GM12865 (cell line): ENCODE measurements around the gene FARP2.
A peak's percentile ranks its signal among the peaks of the same experiment; 100 is the strongest.

Source experiments
- DNase-seq: peaks from one replicate; pipeline ENCODE4 v3.0.0; 2010; ENCODE audit warnings: low read depth
- H3K4me3 ChIP-seq: 2 replicates; pipeline ENCODE4 v1.5.1; 2011; ENCODE audit warnings: mild to moderate bottlenecking, low read depth, low read length, control low read depth
- TF ChIP-seq, protein P1 (sequence below): IDR thresholded peaks from 2 replicates; pipeline ENCODE4 v1.5.1; 2011; ENCODE audit warnings: low read length, control low read depth, low read depth, inconsistent platforms; ENCODE audit not compliant: insufficient read depth; ENCODE audit errors: missing control alignments

The FARP2 gene

DNA sequence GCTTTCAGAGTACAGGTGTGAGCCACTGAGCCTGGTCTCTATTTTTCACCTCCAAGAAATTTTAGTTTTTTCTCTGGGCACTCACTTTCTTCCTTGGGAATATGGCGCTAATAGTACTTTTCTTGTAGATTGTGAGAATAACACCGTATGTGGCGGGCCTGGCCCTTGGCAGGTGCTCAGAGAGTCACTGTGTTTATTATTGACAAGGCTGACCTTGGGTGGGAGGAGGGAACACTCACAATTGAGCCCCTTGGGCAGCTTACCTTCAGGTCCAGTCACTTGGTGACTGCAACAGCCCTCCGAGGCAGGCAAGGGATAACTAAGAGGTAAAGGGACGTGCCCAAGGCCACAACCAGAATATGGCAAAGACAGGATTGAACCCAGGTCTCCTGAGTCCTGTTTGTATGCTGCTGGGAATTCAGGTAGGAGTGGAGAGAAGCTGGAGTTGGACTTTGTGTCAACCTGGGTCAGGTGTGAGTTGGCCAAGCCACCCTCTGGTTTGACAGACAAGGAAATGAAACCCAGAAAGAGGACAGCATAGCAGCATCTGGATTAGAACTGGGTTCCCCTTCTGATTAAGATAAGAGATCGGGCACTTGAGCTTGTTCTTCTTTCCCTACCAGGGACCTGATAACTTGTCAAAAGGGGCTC is 155.1 kb downstream of the FARP2 start:
- no peak for DNase-seq
- TF ChIP-seq, protein P1, sequence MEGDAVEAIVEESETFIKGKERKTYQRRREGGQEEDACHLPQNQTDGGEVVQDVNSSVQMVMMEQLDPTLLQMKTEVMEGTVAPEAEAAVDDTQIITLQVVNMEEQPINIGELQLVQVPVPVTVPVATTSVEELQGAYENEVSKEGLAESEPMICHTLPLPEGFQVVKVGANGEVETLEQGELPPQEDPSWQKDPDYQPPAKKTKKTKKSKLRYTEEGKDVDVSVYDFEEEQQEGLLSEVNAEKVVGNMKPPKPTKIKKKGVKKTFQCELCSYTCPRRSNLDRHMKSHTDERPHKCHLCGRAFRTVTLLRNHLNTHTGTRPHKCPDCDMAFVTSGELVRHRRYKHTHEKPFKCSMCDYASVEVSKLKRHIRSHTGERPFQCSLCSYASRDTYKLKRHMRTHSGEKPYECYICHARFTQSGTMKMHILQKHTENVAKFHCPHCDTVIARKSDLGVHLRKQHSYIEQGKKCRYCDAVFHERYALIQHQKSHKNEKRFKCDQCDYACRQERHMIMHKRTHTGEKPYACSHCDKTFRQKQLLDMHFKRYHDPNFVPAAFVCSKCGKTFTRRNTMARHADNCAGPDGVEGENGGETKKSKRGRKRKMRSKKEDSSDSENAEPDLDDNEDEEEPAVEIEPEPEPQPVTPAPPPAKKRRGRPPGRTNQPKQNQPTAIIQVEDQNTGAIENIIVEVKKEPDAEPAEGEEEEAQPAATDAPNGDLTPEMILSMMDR, result no peak
- no peak overlapping the region for H3K4me3 ChIP-seq

DNA sequence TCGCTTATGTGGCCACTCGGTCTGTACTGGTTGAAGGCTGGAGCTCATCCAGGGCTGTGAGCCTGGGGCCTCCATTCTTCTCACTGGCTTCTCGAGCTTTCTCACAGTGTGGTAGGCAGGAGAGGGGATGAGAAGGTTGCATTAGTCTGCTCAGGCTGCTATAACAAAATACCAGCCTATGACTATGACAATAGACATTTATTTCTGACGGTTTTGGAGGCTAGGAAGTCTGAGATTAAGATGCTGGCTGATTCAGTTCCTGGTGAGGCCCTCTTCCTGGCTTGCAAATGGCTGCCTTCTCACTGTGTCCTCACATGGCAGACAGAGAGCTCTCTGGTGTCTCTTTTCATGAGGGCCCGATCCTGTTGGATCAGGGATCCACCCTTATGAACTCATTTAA is 158.5 kb downstream of the FARP2 start:
- no peak for DNase-seq
- TF ChIP-seq, protein P1, result no peak
- no peak overlapping the region for H3K4me3 ChIP-seq

DNA sequence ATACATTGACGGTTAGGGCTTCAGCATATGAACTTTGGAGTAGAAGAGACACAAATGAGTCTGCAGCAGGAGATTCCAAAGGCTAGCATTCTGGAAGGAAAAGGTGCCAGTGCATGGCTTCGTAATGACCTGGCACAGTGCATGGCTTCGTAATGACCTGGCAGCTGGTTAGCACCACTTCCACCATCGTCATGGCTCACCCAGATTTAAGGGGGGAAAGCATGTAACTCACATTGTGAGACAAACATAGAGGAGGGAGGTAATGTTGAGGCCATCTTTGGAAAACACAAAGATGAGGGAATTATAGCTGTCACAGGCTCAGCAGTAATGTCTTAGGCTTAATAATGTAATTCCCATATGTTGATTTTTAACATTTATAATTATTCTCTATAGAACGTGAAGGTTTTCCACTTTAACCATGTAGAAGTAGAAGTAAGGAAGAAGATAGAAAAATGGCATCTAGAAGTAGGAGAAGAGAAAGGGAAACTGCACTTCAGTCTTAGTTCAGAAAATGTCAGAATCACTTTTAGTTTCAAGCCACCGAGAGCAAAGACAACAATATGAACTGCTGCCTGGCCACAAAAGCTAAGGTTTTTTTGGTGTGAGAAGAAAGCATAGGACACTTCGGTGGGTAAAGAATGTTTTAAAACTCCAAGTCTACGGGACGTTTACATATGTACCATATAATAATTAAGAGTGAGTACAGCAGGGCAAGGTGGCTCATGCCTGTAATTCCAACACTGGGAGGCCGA is 159.1 kb downstream of the FARP2 start:
- H3K4me3 ChIP-seq, result peak overlapping the region; percentile 38
- peak; percentile 82 for DNase-seq
- TF ChIP-seq, protein P1, result no peak

DNA sequence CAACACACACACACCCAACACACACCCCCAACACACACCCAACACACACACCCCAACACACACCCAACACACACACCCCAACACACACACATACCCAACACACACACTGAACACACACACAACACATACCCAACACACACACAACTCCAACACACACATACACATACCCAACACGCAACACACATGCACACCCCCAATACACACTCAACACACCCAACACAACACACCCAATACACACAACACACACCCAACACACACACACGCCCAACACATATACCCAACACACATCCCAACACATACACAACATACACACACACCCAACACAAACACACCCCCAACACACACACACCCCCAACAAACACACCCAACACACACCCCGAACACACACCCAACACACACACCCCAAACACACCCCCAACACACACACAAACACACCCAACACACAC is 160.5 kb downstream of the FARP2 start:
- no peak overlapping the region for H3K4me3 ChIP-seq
- no peak for DNase-seq
- TF ChIP-seq, protein P1, result no peak

DNA sequence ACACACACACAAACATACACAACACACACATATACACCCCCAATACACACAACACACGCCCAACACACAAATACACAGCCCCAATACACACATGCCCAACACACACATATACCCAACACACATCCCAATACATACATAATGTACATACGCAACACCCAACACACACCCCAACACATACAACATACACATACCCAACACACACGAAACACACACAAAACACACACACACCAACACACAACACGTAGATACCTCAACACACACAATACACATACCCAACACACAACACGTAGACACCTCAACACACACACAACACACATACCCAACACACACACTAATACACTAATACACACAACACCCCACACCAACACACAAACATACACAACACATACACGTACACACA is 161.2 kb downstream of the FARP2 start:
- TF ChIP-seq, protein P1, result no peak
- no peak overlapping the region for H3K4me3 ChIP-seq

DNA sequence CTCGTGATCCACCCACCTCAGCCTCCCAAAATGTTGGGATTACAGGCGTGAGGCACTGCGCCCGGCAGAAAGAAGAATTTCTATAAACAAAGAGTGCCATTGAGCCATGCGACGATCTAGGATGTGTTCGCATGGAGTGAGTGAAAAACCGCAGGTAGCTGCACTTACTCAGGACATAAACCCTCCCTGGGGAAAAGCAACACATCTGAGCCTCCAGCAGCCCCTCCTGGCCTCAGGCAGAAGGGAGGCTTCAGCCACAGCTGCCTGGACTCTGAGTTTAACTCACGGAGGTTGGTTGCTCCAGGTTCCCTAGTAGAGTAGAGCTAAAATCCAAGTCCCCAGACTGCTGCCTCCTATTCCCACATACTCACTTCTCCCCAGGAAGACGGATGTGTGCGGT is 163.6 kb downstream of the FARP2 start:
- TF ChIP-seq, protein P1, result no peak
- H3K4me3 ChIP-seq, result no peak overlapping the region
- DNase-seq, result no peak

More for the DNA sequence above, 161.2 kb downstream of the FARP2 start:
- DNase-seq, result no peak
